DLD1 (cell line): ENCODE data around the gene HEPACAM2.

Experiments
- in situ Hi-C: cut with HindIII; loops from 2 replicates; pipeline ENCODE4 v1.10.0; 2017; ENCODE audit warnings: low sequenced_read_pairs

The HEPACAM2 gene

GRCh38 chr7:93226310-93226709 is at the start of gene HEPACAM2:
HEPACAM2 (minus strand) TSS chr7:93226469.
- in situ Hi-C loops, result no loop called here

- in situ Hi-C loops, result no loop called here
These were observed 39.0 kb upstream of the HEPACAM2 start for GRCh38 chr7:93265220-93265619.

- in situ Hi-C loops, result no loop called here
These were observed 36.3 kb upstream of the HEPACAM2 start for GRCh38 chr7:93262535-93262934.

GRCh38 chr7:93258661-93259060 is 32.4 kb upstream of the HEPACAM2 start:
- in situ Hi-C loops, result no loop called here

GRCh38 chr7:93249491-93250148 is 23.4 kb upstream of the HEPACAM2 start:
- in situ Hi-C loops, result no loop called here

- in situ Hi-C loops, result no loop called here
These were observed 19.5 kb upstream of the HEPACAM2 start for GRCh38 chr7:93245525-93246432.

- in situ Hi-C loops, result no loop called here
These were observed 15.8 kb upstream of the HEPACAM2 start for GRCh38 chr7:93242106-93242505.

- in situ Hi-C loops, result no loop called here
These were observed 13.6 kb upstream of the HEPACAM2 start for GRCh38 chr7:93239824-93240223.

GRCh38 chr7:93238748-93239147 is 12.5 kb upstream of the HEPACAM2 start:
- in situ Hi-C loops, result no loop called here

GRCh38 chr7:93238131-93238530 is 11.9 kb upstream of the HEPACAM2 start:
- in situ Hi-C loops, result no loop called here

GRCh38 chr7:93235541-93235940 is 9.3 kb upstream of the HEPACAM2 start:
- in situ Hi-C loops, result no loop called here

GRCh38 chr7:93232673-93233018 is 6.4 kb upstream of the HEPACAM2 start:
- in situ Hi-C loops, result no loop called here

- in situ Hi-C loops, result no loop called here
These were observed 5.8 kb upstream of the HEPACAM2 start, which contains the start of gene VPS50 for GRCh38 chr7:93231799-93232672. VPS50 (plus strand) TSS chr7:93232366; CDS start chr7:93232468, 102 bp downstream.

- in situ Hi-C loops, result no loop called here
These were observed 5.0 kb upstream of the HEPACAM2 start for GRCh38 chr7:93231259-93231658.

GRCh38 chr7:93228302-93228701 is 2.0 kb upstream of the HEPACAM2 start:
- in situ Hi-C loops, result no loop called here

- in situ Hi-C loops, result no loop called here
These were observed 6.4 kb downstream of the HEPACAM2 start for GRCh38 chr7:93219868-93220267.

- in situ Hi-C loops, result no loop called here
These were observed 7.1 kb downstream of the HEPACAM2 start for GRCh38 chr7:93218997-93219827.

GRCh38 chr7:93212881-93213280 is 13.4 kb downstream of the HEPACAM2 start:
- in situ Hi-C loops, result no loop called here

GRCh38 chr7:93211228-93211818 is 14.9 kb downstream of the HEPACAM2 start:
- in situ Hi-C loops, result no loop called here

GRCh38 chr7:93205046-93205445 is 21.2 kb downstream of the HEPACAM2 start:
- in situ Hi-C loops, result no loop called here
